ENCODE results near the gene CEBPG. TPM values are rescaled to one million over a fixed set of nuclear protein-coding genes. Genes with fewer than 3 reads are reported as not detected.

The CEBPG gene
- 64.6 and 67.5 TPM in 2 replicates for polyA plus RNA-seq
- 88.1 and 96.4 TPM in 2 replicates for polyA minus RNA-seq

DNA sequence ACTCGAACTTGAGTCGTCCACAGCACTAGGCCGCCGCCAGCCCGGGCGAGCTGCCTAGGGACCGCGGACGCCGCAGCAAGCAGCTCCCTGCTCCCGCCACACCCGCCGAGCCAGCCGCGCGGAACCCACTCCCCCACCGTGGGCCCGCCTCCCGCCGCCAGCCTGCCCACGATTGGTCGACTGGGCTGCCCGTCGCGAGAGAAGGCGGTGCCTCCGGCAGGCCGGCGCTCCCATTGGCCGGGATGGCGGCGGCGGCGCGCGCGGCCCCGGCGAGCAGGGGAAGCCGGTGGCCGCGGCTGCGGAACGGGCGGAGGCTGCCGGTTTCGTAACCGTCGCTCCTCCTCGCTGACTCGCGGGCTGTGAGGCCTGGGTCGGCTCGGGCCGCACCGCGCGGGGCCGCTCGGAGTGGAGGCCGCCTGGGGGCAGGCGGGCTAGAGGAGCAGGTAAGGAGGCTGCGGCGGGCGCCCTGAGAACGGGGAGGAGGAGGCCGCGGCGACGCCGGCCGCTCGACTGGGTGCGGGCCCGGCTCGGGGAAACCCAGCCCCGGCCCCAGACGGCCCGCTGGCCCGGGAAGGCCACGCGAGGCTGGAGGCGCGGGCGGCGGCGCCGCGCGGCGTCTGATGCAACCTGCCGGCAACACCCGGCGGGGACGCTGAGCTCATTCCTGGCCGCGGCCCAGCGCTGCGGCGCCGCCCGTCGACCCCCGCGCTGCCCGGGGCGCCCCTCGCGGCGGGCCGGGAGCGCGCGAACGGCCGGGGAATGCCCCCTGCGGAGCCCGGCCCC lies at the start of gene CEBPG:
Gene CEBPG, plus strand, starts transcription at position 257 of the 783 bp plus-strand sequence. CDS start 5,531 bp downstream, outside the sequence.
- Histone ChIP-seq H3K79me2 (replicated peaks; ENCODE audit: insufficient read depth, low read length) (peaks cover 46% of the 10 kb centered on the region), H3F3A (ENCODE audit: insufficient read depth, low read length, poor library complexity, severe bottlenecking) (no peaks in the 10 kb centered on the region), H3K27ac (ENCODE audit: low read length) (peak within 1 kb of the TSS; percentile 84), H3K9ac (ENCODE audit: low read length) (peak within 1 kb of the TSS; percentile 88), H3K4me2 (ENCODE audit: low read length) (peak within 1 kb of the TSS; percentile 89), H4K20me1 (ENCODE audit: insufficient read depth) (peaks cover 10% of the 10 kb centered on the region), H3K9me2 (ENCODE audit: insufficient read depth, low read length) (no peaks in the 10 kb centered on the region), H3K4me3 (ENCODE audit: low read length) (peak within 1 kb of the TSS; percentile 80), H3K27me3 (ENCODE audit: insufficient read depth, low read depth, low read length) (no peaks in the 10 kb centered on the region), H3K9me3 (ENCODE audit: low read length) (no peaks in the 10 kb centered on the region), H2AFZ (ENCODE audit: low read depth, low read length) (peak within 1 kb of the TSS; percentile 69), H3K36me3 (ENCODE audit: insufficient read depth, low read length) (no peaks in the 10 kb centered on the region)
- TF ChIP-seq MXI1 (conservative IDR thresholded peaks at IDR 0.05; ENCODE audit: poor library complexity, severe bottlenecking) (peak; percentile 65), EP300 (conservative IDR thresholded peaks at IDR 0.05; ENCODE audit: poor library complexity, severe bottlenecking) (peak; percentile 36), TAF1 (IDR thresholded peaks at IDR 0.05; ENCODE audit: low read depth) (peak; percentile 65), EZH2 (IDR thresholded peaks at IDR 0.05; ENCODE audit: borderline replicate concordance, insufficient read depth, low read length, poor library complexity, severe bottlenecking) (no peak), RAD21 (conservative IDR thresholded peaks at IDR 0.05) (no peak), POLR2AphosphoS5 (IDR thresholded peaks at IDR 0.05) (peak; percentile 94), SMC3 (conservative IDR thresholded peaks at IDR 0.05; ENCODE audit: poor library complexity) (peak; percentile 6)
- TF ChIP-seq, protein P1, sequence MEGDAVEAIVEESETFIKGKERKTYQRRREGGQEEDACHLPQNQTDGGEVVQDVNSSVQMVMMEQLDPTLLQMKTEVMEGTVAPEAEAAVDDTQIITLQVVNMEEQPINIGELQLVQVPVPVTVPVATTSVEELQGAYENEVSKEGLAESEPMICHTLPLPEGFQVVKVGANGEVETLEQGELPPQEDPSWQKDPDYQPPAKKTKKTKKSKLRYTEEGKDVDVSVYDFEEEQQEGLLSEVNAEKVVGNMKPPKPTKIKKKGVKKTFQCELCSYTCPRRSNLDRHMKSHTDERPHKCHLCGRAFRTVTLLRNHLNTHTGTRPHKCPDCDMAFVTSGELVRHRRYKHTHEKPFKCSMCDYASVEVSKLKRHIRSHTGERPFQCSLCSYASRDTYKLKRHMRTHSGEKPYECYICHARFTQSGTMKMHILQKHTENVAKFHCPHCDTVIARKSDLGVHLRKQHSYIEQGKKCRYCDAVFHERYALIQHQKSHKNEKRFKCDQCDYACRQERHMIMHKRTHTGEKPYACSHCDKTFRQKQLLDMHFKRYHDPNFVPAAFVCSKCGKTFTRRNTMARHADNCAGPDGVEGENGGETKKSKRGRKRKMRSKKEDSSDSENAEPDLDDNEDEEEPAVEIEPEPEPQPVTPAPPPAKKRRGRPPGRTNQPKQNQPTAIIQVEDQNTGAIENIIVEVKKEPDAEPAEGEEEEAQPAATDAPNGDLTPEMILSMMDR (IDR thresholded peaks at IDR 0.05; ENCODE audit: poor library complexity, severe bottlenecking) = peak; percentile 50
- TF ChIP-seq, protein P2, sequence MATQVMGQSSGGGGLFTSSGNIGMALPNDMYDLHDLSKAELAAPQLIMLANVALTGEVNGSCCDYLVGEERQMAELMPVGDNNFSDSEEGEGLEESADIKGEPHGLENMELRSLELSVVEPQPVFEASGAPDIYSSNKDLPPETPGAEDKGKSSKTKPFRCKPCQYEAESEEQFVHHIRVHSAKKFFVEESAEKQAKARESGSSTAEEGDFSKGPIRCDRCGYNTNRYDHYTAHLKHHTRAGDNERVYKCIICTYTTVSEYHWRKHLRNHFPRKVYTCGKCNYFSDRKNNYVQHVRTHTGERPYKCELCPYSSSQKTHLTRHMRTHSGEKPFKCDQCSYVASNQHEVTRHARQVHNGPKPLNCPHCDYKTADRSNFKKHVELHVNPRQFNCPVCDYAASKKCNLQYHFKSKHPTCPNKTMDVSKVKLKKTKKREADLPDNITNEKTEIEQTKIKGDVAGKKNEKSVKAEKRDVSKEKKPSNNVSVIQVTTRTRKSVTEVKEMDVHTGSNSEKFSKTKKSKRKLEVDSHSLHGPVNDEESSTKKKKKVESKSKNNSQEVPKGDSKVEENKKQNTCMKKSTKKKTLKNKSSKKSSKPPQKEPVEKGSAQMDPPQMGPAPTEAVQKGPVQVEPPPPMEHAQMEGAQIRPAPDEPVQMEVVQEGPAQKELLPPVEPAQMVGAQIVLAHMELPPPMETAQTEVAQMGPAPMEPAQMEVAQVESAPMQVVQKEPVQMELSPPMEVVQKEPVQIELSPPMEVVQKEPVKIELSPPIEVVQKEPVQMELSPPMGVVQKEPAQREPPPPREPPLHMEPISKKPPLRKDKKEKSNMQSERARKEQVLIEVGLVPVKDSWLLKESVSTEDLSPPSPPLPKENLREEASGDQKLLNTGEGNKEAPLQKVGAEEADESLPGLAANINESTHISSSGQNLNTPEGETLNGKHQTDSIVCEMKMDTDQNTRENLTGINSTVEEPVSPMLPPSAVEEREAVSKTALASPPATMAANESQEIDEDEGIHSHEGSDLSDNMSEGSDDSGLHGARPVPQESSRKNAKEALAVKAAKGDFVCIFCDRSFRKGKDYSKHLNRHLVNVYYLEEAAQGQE (IDR thresholded peaks at IDR 0.05; ENCODE audit: borderline replicate concordance) = peak; percentile 56

DNA sequence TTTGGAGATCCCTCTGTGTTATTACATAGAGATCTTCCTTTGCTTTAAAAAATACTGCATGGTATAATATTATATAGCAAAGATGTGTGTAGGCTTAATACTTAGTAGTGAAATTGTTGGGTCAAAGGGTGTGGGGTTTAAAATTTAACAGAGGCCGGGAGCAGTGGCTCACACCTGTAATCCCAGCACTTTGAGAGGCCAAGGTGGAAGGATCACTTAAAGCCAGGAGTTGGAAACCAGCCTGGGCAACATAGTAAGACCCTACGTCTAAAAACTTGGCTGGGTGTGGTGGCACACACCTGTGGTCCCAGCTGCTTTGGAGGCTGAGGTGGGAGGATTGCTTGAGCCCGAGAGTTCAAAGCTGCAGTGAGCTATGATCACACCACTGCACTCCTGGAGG lies 48.9 kb upstream of the CEBPG start:
- Histone ChIP-seq H4K20me1 (ENCODE audit: insufficient read depth) (no peaks in the 10 kb centered on the region), H3K27ac (ENCODE audit: low read length) (no peak overlapping the region), H3K36me3 (ENCODE audit: insufficient read depth, low read length) (no peaks in the 10 kb centered on the region), H3K4me2 (ENCODE audit: low read length) (no peak overlapping the region), H3K27me3 (ENCODE audit: insufficient read depth, low read depth, low read length) (no peaks in the 10 kb centered on the region), H3K9me3 (ENCODE audit: low read length) (no peaks in the 10 kb centered on the region), H3F3A (ENCODE audit: insufficient read depth, low read length, poor library complexity, severe bottlenecking) (no peaks in the 10 kb centered on the region), H3K9ac (ENCODE audit: low read length) (no peak overlapping the region), H3K4me3 (ENCODE audit: low read length) (no peak overlapping the region), H3K79me2 (replicated peaks; ENCODE audit: insufficient read depth, low read length) (no peaks in the 10 kb centered on the region), H2AFZ (ENCODE audit: low read depth, low read length) (no peak overlapping the region), H3K9me2 (ENCODE audit: insufficient read depth, low read length) (no peaks in the 10 kb centered on the region)
- TF ChIP-seq, protein P2 (IDR thresholded peaks at IDR 0.05; ENCODE audit: borderline replicate concordance) = no peak
